Omental fat pad (tissue), 4 donors: ENCODE results near the gene NMB. TPM values are rescaled to one million over a fixed set of nuclear protein-coding genes. Genes with fewer than 3 reads are reported as not detected.

ENCODE experiments used
- ATAC-seq: fragments of 150-250 bp; one replicate; pipeline ENCODE4 v1.9.1; 2016; ENCODE audit warnings: mild to moderate bottlenecking, moderate library complexity; ENCODE audit not compliant: low FRiP score
- DNase-seq: peaks from one replicate; pipeline ENCODE4 v3.0.0-alpha.2; 2019; ENCODE audit warnings: low spot score
- CTCF ChIP-seq, 3 donors: fragments of 450-650 bp; IDR thresholded peaks; one replicate each; pipeline ENCODE4 v1.5.1; 2016 to 2017; ENCODE audit warnings: antibody characterized with exemption in 3 of 3, mild to moderate bottlenecking in 3 of 3, moderate library complexity in 2 of 3
- total RNA-seq, 4 donors: library from RNA; depleted of rRNA; stranded (reverse); fragments of >200 nt; gene quantifications; one replicate each; pipeline ENCODE4 v1.1.0, GENCODE V29; 2016

The NMB gene
- total RNA-seq, 4 donors from 2014 or later, result 18.4 to 89.3 (median 29.9) TPM

- DNase-seq (no peak), ATAC-seq (no peak)
- no peak for TF ChIP-seq CTCF (IDR thresholded peaks at IDR 0.05)
Measured at GRCh38 chr15:84620626-84621025, 37.4 kb downstream of the NMB start.

GRCh38 chr15:84616235-84616634 lies 41.8 kb downstream of the NMB start:
- DNase-seq (no peak), ATAC-seq (no peak)
- no peak for TF ChIP-seq CTCF (IDR thresholded peaks at IDR 0.05)

- DNase-seq, result no peak
- ATAC-seq, result no peak
- no peak for TF ChIP-seq CTCF (IDR thresholded peaks at IDR 0.05)
Measured at GRCh38 chr15:84611631-84612030, 46.4 kb downstream of the NMB start.

GRCh38 chr15:84609818-84610525 lies 48.0 kb downstream of the NMB start:
- no peak for DNase-seq
- no peak for TF ChIP-seq CTCF (IDR thresholded peaks at IDR 0.05)
- no peak for ATAC-seq

- ATAC-seq, result no peak
- TF ChIP-seq CTCF (IDR thresholded peaks at IDR 0.05), result no peak
- DNase-seq, result no peak
Measured at GRCh38 chr15:84608707-84609284, 49.2 kb downstream of the NMB start.

- ATAC-seq (no peak), DNase-seq (no peak)
- no peak for TF ChIP-seq CTCF (IDR thresholded peaks at IDR 0.05)
Measured at GRCh38 chr15:84606653-84607120, 51.3 kb downstream of the NMB start.

GRCh38 chr15:84605554-84605882 lies 52.5 kb downstream of the NMB start:
- TF ChIP-seq CTCF (IDR thresholded peaks at IDR 0.05), result no peak
- ATAC-seq (no peak), DNase-seq (no peak)
